Measurements from ENCODE around the gene ARL6IP5. TPM values are rescaled to one million over a fixed set of nuclear protein-coding genes. Genes with fewer than 3 reads are reported as not detected.

ARL6IP5 gene
- total RNA-seq, 1 experiment from 2014 or later, result 16.9 TPM

DNA sequence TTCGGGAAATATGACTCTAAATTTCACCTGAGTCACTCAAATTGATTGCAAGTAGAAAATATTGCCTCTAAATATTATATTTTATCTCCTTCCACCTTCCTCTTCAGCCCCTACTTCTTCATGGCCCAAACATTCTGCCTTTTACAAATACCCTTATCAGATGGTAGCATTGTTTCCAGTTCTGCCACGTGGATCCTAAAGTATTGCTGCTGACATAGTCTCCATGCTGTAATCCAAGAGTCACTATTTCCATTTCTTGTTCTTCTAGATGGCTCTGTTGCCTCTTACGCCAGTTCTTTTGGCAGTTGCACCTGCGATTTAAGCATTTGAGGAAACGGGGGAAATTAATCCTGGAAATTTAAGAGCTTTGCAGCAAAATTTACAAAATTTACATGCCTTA, 24.1 kb downstream of the ARL6IP5 start:
- H3K23ac ChIP-seq (ENCODE audit: insufficient read length, low read depth, low read length), result no peak overlapping the region
- no peak overlapping the region for H4K5ac ChIP-seq (ENCODE audit: insufficient read length, low read depth, low read length)
- H3K27me3 ChIP-seq (ENCODE audit: insufficient read depth, low read length), result no peaks in the 10 kb centered on the region
- Mint-ChIP-seq H3K9me3 (no peaks in the 10 kb centered on the region), H3K27ac (no peak overlapping the region), H3K36me3 (ENCODE audit: insufficient read depth in 1 of 3, low read depth in 3 of 3) (peaks cover 0 to 5% (median 0%) of the 10 kb centered on the region in 3 experiments; a peak in 1 of 7 replicates), H3K4me1 (peaks cover 6% of the 10 kb centered on the region in 2 experiments), H3K27me3 (ENCODE audit: low read depth) (no peaks in the 10 kb centered on the region), H3K4me3 (no peak overlapping the region)
- H3K14ac ChIP-seq (ENCODE audit: insufficient read depth, low read length), result no peak overlapping the region
- H4K8ac ChIP-seq (replicated peaks; ENCODE audit: insufficient read length, low read depth, low read length), result no peak overlapping the region
- H4K91ac ChIP-seq (ENCODE audit: insufficient read length, low read depth, low read length), result no peak overlapping the region
- no peak overlapping the region for H3K9ac ChIP-seq (ENCODE audit: extremely low read depth, insufficient read length, low read length)
- H2BK5ac ChIP-seq (ENCODE audit: insufficient read length, low read length), result no peak overlapping the region
- no peaks in the 10 kb centered on the region for H4K20me1 ChIP-seq (ENCODE audit: control insufficient read depth, insufficient read depth, insufficient read length)
- H3K4ac ChIP-seq (ENCODE audit: low read depth, low read length), result no peak overlapping the region
- no CpG with 5 or more reads among the region's 5 CpGs for WGBS (ENCODE audit: extremely low coverage, insufficient read length, low lambda C conversion rate)
- no peak overlapping the region for H3K18ac ChIP-seq (ENCODE audit: insufficient read length, low read depth, low read length)
- H2BK12ac ChIP-seq (ENCODE audit: insufficient read length, low read depth, low read length), result no peak overlapping the region
- no peak overlapping the region for H2BK120ac ChIP-seq (ENCODE audit: low read depth, low read length, poor library complexity, severe bottlenecking)
- H3K79me1 ChIP-seq (ENCODE audit: insufficient read depth, low read depth, low read length, poor library complexity, severe bottlenecking), result no peaks in the 10 kb centered on the region
- no peak overlapping the region for H2BK20ac ChIP-seq (ENCODE audit: low read depth, low read length, poor library complexity, severe bottlenecking)
- H3T11ph ChIP-seq (ENCODE audit: low read length), result no peak overlapping the region
- no peak overlapping the region for H3K27ac ChIP-seq (ENCODE audit: insufficient read length, low read depth, low read length)
- H3K9me3 ChIP-seq (ENCODE audit: control insufficient read depth, low read depth, low read length), result no peaks in the 10 kb centered on the region
- no peak overlapping the region for H2AK5ac ChIP-seq (ENCODE audit: insufficient read length, low read length)
- no peak overlapping the region for H3K56ac ChIP-seq (ENCODE audit: insufficient read length, low read depth, low read length)
- H3K79me2 ChIP-seq (ENCODE audit: insufficient read depth, low read length), result no peaks in the 10 kb centered on the region
- H2AFZ ChIP-seq (ENCODE audit: low read length), result no peak overlapping the region
- no peak overlapping the region for H3K4me2 ChIP-seq (ENCODE audit: insufficient read depth, insufficient read length, low read length)
- TF ChIP-seq, protein P1, sequence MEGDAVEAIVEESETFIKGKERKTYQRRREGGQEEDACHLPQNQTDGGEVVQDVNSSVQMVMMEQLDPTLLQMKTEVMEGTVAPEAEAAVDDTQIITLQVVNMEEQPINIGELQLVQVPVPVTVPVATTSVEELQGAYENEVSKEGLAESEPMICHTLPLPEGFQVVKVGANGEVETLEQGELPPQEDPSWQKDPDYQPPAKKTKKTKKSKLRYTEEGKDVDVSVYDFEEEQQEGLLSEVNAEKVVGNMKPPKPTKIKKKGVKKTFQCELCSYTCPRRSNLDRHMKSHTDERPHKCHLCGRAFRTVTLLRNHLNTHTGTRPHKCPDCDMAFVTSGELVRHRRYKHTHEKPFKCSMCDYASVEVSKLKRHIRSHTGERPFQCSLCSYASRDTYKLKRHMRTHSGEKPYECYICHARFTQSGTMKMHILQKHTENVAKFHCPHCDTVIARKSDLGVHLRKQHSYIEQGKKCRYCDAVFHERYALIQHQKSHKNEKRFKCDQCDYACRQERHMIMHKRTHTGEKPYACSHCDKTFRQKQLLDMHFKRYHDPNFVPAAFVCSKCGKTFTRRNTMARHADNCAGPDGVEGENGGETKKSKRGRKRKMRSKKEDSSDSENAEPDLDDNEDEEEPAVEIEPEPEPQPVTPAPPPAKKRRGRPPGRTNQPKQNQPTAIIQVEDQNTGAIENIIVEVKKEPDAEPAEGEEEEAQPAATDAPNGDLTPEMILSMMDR (conservative IDR thresholded peaks at IDR 0.05), result no peak
- H2BK15ac ChIP-seq (ENCODE audit: low read depth, low read length), result no peak overlapping the region
- no peaks in the 10 kb centered on the region for H3K23me2 ChIP-seq (ENCODE audit: insufficient read length, low read depth, low read length, poor library complexity, severe bottlenecking)
- peaks cover 4% of the 10 kb centered on the region for H3K4me1 ChIP-seq (ENCODE audit: insufficient read depth, low read length)
- DNase-seq, result no peak

Measured in H9 (cell line).